UCSD-AML1 (cell line): Measurements from ENCODE around the gene TMCC2.
"Not testable (repeated sequence)": the region's sequence is repeated elsewhere in the genome, so short reads cannot be mapped to it uniquely, and the experiment has no call there.

Experiments
- DNase-seq: peaks from one replicate; lab custom pipeline; 2025; ENCODE audit not compliant: unreplicated experiment; lab: John Stamatoyannopoulos, UW

Gene TMCC2

DNA sequence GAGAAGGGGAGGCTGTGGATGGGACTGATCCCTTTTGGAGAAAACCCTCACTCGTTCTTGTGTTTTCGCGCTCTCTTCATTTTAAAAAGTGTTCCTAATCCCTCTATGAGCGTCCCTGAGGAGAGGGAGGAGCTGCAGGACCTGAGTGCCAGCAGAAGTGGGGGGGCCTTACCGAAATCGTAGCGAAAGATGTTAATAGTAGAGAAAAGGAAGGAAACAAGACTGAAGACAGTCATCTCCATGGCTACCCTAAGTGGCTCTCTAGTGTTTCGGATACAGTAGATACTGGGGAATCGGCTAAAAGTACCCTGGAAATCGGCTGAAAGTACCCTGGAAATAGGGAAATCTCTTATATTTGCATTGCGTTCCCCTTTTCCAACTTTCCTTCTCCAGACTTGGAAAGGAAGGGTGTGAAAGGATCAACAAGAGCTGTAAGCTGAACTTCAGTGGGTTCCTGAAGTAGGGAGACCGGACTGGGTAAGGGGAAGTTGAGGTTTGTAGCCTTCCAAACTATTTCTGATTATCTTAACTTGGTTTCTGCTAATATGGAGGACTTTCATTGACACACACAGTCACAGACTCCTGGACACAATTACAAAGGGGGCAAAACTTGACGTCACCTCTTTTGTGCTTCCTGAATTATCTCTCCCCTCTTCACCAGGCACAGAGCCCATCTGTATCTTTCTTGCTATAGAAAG is 15.8 kb upstream of the TMCC2 start:
- DNase-seq, result no peak

DNA sequence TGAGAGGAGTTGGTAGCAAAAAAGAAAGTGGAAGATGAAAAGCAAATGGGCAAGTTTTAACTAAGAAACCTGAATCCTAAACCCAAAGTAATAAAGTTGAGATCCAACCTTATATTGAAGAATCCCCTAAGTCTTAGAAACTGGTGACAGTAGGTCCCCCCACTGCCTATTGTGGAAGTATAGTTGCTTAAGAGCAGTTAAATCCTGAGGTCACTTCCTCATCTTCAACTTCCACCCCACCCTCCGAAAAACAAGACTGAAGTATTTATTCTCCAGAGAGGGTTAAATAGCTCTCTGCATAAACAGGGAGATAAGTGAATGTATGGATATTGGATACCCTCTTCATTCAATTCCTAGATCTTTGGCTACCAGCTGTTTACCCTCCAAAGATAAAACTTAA is 13.0 kb upstream of the TMCC2 start:
- DNase-seq, result no peak

DNA sequence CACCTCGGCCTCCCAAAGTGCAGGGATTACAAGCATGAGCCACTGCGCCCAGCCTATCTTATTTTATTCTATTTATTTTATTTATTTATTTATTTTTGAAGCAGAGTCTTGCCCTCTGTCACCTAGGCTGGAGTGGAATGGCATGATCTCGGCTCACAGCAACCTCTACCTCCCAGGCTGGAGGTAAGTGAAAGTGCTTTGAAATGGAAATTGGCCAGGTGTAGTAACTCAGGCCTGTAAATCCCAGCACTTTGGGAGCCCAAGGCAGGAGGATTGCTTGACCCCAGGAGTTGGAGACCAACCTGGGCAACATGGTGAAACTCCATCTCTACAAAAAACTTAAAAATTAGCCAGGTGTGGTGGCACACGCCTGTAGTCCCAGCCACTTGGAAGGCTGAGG is 11.2 kb upstream of the TMCC2 start:
- DNase-seq, result no peak

DNA sequence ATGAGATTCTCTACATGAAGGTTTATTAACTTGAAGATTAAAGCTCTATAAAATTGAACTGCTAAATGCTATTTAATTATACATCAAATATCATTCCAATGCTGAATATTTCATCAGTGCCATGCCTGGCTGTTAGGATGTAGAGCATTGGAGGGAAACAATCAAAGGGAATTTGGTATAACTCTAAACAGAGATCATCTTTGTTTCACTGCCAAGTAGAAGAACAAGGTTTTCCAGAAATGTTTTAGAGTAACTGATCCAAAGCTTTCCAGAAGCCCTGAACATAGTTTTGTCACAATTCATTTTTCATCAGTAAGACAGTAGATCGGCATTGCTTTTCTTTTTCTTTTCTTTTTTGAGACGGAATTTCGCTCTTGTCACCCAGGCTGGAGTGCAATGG is 10.3 kb upstream of the TMCC2 start:
- no peak for DNase-seq

DNA sequence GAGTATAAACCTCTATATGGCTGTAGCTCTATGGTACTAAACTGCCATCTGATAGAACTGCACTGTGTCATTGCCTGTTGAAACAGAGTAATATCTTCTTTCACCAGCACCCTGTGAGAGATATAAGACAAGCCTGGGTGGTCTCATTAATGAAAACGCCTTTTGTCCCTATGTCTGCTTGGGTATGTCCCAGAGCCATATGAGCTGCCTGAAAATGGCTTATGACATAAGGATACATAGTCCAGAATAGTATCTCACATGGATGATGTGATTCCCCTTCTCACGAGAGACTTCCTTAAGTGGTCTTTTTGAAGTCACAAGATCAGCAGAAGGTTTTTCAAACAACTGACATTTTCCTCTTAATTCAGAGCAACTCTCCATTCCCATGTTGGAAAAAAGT is 7.3 kb upstream of the TMCC2 start:
- DNase-seq, result no peak

DNA sequence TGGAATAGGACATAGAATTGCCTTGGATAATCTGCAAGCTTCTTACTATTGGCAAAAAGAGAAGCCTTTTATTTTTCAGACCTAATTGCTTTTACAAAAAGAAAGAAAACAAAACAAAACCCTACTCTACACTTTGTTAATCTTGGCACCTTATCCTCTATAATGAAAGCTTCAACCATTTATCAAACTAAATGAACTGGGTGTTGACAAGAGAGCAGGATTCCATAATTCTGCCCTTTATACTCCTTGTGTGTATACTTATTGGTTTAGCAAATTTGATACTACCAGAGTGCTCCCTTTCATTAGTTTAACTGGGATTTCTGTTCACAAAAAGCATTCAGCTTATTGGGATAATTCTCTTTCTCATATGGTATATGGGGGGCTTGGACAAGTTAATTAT is 3.0 kb upstream of the TMCC2 start:
- DNase-seq, result no peak

DNA sequence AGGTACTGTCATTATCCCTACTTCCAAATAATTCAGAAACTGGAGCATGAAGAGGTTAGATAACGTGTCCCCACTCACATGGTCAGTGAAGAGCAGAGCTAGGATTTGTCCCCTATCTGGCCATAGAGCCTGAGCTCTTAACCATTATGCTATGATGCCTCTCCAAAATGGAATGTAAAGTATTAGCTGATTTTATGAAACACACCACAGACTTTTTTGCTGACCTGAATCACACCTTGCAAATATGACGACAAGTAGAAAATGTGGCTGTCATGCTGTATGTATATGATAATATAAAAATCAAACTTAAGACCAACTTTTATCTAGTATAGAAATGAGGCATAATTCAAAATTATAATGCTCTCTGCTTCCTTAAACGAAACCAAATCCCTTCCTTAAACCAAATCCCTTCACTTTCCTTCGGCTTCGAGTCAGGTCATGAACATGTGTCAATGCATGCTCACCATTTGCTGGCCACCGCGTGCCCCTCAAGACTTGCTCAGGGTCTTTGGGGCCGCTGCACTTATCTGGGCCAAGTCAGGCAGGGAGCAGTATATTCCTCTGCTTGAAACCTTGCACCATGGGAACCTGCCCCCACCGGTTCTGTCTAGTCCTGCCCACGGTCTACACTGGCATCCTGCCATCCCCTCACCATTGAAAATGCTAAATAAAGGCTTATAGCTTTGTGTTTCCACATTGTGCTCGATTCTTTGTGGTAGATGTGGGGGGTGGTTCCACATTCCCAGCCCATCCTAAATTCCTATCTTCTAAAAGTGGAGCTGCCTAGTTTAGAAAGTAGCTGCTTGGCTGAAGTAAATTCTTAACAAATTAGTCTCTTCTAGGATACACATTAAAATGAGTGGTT is 1.6 kb upstream of the TMCC2 start:
- DNase-seq, result no peak

DNA sequence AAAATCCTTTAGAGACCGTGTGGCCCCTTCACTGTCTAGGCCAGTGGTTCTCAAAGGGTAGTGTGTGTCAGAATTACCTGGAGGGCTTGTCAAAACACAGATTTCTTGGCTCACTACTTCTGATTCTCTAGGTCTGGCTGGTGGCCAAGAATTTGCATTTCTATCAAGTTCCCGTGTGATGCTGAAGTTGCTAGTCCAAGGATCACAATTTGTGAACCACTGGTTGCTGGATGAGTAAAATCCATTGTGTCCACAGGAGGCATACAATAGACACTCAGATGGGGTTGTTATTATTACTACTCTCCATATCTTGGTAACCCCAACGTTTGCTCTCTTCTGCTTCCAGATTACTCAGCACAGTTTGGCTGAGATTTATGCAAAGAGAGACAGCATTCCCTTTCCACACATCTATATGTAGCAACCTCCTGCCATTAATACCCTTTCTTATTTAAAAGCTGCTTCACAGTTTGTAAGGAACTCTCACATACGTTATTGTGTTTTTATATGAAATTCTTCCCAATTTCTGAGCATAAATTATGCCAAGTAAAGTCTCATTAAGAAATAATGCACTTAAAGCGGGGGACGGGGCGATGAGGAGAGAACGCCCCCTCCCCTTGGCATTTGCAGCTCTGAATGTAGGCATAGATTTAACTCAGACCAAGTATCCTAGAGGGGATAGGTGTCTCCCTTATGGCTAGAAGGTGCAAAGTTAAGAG is 720 bp upstream of the TMCC2 start:
- no peak for DNase-seq

DNA sequence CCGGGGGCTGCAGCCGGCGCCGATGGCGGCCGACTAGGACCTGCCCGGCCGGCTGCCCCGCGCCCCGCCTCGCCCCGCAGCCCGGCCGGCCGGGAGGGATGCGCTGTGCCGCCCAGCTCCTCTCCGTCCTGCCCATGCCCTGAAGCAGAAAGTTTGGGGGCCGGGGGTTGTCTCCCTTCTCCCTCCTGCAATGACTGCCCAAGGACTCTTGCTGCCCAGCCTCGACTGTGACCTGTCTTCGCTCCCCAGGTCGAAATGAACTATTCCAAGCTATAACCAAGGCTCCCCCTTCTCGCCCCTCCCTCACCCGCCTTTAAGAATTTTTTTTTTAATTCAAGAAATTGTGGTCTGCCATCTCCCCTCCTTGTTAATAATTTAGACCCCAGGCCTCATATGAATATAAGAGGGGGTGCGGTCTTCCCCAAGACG is 361 bp downstream of the TMCC2 start:
- DNase-seq, result no peak

DNA sequence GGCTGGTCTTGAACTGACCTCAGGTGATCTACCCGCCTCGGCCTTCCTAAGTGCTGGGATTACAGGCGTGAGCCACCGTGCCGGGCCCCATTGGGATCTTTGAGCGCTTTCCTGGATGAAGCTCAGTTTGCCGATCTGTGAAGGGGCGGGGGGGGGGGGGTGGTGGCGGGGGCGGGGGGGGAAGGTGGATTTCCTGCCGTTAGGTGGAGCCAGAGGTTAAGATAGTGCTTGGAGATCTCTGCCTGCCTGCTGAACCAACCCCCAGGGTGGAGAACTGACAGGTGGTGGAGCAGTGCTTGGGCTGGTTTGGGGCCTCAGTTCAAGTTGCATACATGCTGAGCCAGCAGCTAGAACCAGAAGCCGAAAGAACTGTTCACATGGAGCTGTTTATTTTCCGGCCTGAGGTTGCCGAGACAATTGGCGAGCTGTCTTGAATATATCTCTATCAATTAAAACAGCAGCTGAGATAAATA is 1.7 kb downstream of the TMCC2 start:
- DNase-seq, result no peak

DNA sequence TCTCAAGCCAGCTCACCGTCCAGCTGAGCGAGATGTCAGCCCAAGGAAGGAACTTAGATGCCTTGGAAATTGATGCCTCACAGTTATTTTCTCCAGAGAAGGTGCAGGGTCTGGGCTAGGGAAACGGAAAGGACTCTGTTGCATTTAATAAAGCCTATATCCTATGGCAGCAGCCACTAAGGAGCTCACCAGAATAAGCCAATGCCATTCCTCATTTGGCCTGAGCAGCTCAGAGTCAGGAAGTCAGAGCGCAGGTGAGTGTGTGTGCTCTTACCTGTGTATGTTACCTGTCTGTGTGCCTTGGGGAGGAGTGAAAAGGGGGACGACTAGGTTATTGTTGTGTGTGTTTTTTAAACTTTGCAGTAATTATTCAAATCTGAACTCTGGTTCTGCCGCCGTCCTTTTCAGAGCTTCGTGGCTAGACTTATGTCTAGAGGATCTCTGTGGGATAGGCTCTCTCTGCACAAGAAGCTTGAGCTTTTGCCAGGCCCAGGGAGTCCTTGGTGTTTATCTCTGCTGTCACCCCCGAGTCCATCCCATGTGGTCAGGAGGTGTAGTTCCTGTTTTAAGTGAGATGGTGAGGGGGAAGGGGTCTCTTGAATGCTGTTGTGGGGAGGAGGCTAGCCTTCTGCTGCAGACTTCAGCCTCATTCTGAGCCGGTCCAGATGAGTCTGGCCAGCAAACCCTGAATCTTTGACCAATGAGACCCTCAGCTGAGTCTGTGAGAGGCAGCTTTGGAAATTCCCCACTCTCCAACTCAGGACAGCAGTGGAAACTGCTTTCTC is 2.4 kb downstream of the TMCC2 start:
- no peak for DNase-seq

DNA sequence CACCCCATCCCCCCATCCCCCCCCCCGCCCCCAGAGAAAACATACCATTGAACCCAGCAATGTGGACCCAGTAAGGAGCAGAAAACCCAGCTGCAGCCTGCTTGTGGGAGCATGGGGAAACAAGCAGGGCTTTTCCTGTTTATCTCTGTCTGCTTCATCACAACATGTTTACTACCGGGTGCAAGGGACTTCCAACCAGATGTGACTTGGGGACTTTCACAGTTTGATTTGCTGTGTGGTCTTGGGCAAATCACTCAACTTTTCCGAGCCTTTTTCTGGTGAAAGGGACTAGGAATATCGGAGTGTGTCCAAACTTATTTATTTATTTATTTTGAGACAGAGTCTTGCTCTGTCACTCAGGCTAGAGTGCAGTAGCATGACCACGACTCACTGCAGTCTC is 3.2 kb downstream of the TMCC2 start:
- no peak for DNase-seq

DNA sequence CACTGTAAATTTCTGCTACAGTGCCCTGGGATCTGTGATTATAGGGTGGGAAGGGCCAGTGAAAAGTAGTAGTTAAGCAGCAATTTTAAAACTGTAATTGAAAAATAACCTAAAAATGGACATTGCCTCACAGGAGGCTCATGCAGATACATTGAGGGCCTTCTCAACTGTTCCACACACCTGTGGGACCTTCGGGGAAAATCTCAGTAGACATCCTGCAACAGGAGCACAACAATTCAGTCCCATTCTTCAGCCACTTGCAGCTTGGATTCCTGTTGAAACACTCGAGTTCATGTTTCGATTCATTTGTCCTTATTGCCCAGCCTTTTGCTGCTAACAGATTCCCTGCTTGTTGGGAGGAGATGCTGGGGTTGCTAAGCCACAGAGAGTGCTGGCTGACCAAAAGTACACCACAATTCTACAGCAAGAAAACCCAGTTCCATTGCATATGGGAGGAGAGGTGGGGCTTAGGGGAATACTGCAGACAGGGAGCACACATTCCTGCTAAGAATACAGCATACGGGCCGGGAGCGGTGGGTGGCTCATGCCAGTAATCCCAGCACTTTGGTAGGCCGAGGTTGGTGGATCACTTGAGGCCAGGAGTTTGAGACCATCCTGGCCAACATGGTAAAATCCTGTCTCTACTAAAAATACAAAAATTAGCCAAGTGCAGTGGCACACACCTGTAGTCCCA is 4.5 kb downstream of the TMCC2 start:
- DNase-seq, result no peak

DNA sequence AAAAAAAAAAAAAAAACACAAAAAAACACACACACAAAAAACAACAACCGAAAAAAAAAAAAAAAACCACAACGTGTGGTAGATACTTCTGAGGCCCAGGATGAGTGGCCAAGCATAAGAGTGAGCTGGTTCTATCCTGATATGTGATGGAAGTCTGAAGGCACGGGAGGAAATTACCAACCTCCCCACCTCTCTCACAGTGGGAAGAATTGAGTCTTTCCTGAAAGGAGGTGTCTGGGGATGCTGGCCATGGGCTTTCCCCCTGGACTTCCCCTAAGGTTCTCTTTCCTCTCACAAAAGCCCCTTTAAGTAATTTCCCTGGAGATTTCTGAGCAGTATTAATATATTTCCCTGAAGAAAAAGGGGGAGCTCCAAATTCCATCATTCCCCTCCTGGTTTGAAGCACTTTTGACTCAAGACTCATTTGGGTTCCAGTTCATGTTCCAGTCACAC is 5.2 kb downstream of the TMCC2 start:
- no peak for DNase-seq

DNA sequence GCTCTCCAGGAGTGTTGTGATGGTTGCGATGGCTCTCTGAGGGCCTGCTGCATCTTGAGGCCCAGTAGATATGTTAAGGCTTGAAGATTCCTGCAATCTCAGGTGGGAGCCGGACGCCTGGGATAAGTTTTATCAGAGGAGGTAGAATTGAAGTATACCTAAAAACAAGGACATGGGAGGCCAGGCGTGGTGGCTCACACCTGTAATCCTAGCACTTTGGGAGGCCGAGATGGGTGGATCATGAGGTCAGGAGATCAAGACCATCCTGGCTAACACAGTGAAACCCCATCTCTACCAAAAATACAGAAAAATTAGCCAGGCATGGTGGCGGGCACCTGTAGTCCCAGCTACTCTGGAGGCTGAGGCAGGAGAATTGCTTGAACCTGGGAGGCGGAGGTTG is 6.2 kb downstream of the TMCC2 start:
- not testable (repeated sequence) for DNase-seq

DNA sequence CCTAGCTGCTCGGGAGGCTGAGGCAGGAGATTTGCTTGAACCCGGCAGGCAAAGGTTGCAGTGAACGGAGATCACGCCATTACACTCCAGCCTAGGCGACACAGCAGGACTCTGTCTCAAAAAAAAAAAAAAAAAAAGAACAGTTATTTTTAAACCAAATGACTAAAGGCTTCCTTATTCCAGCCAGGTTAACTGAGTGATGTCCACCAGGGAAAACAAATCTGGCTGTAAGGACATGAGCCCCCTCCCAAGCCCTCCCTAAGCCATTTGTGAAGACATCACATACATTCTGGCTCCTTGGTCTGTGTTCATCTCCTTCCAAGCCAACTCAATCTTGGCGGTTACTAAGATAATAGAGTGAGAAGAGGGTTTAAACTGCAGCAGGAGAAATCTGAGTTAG is 8.2 kb downstream of the TMCC2 start:
- no peak for DNase-seq

DNA sequence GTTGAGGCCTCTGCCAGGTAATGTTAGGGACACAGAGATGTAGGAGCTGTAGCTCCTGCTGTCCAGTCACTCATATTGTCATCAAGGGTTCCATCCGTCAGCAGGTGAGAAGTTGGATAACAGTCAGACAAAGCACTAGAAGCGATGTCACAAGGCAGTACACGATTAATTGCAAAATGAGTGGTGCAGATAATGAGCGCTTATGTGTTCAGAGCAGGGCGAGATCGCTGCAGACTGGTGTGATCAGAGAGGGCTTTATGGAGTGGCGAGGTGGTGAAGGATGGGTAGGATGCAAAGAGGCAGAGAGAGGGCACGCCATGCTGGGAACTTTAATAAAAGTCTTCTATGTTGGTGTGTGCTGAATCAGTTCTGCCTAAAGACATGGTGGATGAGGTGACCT is 8.8 kb downstream of the TMCC2 start:
- no peak for DNase-seq

DNA sequence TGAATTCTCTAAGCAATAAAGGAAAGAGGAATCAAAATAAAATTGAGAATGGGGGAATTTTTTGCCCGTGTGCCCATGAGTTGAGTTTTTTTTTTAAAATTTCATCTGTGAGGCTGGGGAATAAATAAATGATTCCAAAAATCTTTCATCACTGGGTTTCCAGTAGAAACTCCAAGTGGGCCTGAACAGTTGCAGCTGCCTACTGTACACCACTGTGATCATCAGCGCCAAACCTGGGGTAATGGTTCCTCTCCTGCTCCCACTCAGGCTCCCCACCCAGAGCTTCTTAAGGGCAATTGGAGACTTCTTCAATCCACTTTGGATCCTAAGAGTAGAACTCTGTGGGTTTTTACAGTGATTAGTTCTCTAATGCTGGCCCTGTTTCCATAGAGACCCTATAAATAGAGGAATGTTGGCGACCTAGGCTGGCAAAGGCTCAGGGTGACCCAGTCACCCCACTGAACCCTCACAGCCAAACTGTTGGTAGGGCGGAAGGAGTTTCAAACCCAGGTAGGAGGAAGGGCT is 9.3 kb downstream of the TMCC2 start:
- no peak for DNase-seq

DNA sequence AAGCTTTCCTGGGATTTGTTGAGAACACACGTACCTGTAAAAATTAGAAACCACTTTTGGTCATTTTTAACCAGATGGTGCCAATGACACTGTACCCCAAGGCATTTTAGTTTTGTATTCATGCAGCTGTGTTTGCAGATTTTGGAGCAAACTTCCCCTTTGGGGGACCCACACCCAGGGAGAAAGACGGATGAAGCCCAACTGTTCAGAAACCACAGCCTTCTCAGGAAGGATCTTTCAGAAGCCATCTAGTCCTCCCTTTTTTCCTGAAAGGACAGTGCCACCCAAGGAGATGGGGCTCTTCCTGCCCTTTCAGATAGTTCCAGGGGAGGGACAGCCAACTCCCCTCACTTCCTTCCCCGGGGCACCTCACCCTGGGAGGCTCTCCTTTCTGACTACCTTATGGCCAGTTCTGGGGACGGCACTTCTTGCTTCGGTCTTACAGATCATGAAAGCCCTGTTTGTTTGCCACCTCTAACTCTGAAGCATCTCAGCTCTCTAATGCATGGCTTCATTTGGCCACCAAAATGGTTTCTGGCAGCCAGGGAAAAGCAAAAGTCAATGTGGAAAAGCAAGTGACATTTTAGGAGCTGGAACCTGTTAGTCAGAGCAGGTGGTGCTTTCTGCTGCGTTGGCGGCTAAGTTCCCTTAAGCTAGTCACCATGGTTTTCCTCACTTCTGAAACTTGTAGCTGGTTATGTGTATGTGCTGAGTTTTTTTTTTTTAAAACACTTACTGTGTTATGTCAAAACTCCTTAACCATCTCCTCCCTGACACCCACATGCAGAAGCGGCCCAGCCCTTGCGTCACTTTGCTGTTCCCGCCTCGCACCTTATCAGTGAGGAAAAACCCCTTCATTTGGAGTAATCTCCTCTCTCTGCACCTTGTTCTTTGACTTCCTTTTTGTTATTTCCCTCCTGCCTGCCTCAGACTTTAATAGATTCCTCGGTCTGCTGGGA is 10.1 kb downstream of the TMCC2 start:
- peak; percentile 52 for DNase-seq
